HepG2 (cell line): ENCODE results near the gene CLASRP. TPM values are rescaled to one million over a fixed set of nuclear protein-coding genes. Genes with fewer than 3 reads are reported as not detected.

Experiments
- ARNTL ChIP-seq: sonication (generic); formaldehyde crosslinking; IDR thresholded peaks from 2 replicates; pipeline ENCODE4 v1.4.0; 2020; ENCODE audit warnings: mild to moderate bottlenecking, missing genetic modification reagents
- ASH2L ChIP-seq: fragments of 300-600, 200-600 bp; sonication (generic); IDR thresholded peaks from 2 replicates; pipeline ENCODE4 v1.7.0; 2017; ENCODE audit warnings: low read depth, mild to moderate bottlenecking, moderate library complexity, mixed read lengths, low read length; ENCODE audit not compliant: insufficient read length
- DDIT3 ChIP-seq: sonication (generic); formaldehyde crosslinking; IDR thresholded peaks from 2 replicates; pipeline ENCODE4 v1.4.0; 2020; ENCODE audit warnings: mild to moderate bottlenecking, missing genetic modification reagents
- DRAP1 ChIP-seq: IDR thresholded peaks from 2 replicates; pipeline ENCODE4 v1.6.1; 2016; ENCODE audit warnings: missing genetic modification reagents, missing compliant biosample characterization
- ERF ChIP-seq: IDR thresholded peaks from 2 replicates; pipeline ENCODE4 v1.6.1; 2018; ENCODE audit warnings: missing biosample characterization, missing genetic modification reagents
- EZH2 ChIP-seq: conservative IDR thresholded peaks from 2 replicates; pipeline ENCODE4 v1.6.1; 2012; ENCODE audit warnings: mild to moderate bottlenecking, low read depth, low read length, moderate library complexity
- FOXJ3 ChIP-seq: sonication (generic); formaldehyde crosslinking; IDR thresholded peaks from 2 replicates; pipeline ENCODE4 v1.4.0; 2020; ENCODE audit warnings: missing genetic modification reagents, mild to moderate bottlenecking, borderline replicate concordance
- FOXO4 ChIP-seq: sonication (generic); formaldehyde crosslinking; conservative IDR thresholded peaks from 2 replicates; pipeline ENCODE4 v1.8.1; 2023; ENCODE audit warnings: missing genetic modification reagents
- KAT7 ChIP-seq: IDR thresholded peaks from 2 replicates; pipeline ENCODE4 v1.6.1; 2018; ENCODE audit warnings: borderline replicate concordance, missing compliant biosample characterization
- KLF6 ChIP-seq: IDR thresholded peaks from 2 replicates; pipeline ENCODE4 v1.8.0; 2016; ENCODE audit warnings: missing biosample characterization, missing genetic modification reagents
- MAFF ChIP-seq: IDR thresholded peaks from 2 replicates; pipeline ENCODE4 v1.6.1; 2011; ENCODE audit warnings: low read depth, low read length, improper control_type of control experiment
- MIXL1 ChIP-seq: IDR thresholded peaks from 2 replicates; pipeline ENCODE4 v1.6.1; 2016
- NBN ChIP-seq: fragments of 450-650 bp; conservative IDR thresholded peaks from 2 replicates; pipeline ENCODE4 v1.6.1; 2017
- SAFB2 ChIP-seq: sonication (generic); formaldehyde crosslinking; IDR thresholded peaks from 2 replicates; pipeline ENCODE4 v1.5.1; 2020; ENCODE audit warnings: missing genetic modification reagents, low read depth, mild to moderate bottlenecking, borderline replicate concordance
- SP2 ChIP-seq: sonication (generic); formaldehyde crosslinking; IDR thresholded peaks from 2 replicates; pipeline ENCODE4 v1.5.1; 2020; ENCODE audit warnings: mild to moderate bottlenecking, missing genetic modification reagents
- TRAFD1 ChIP-seq: sonication (generic); formaldehyde crosslinking; IDR thresholded peaks from 2 replicates; pipeline ENCODE4 v1.5.1; 2020; ENCODE audit warnings: missing genetic modification reagents, mild to moderate bottlenecking, borderline replicate concordance
- ZFP36L1 ChIP-seq: sonication (generic); formaldehyde crosslinking; IDR thresholded peaks from 2 replicates; pipeline ENCODE4 v1.8.0; 2022; ENCODE audit warnings: mild to moderate bottlenecking, missing genetic modification reagents, moderate library complexity
- ZNF205 ChIP-seq: IDR thresholded peaks from 2 replicates; pipeline ENCODE4 v1.6.1; 2018; ENCODE audit warnings: missing biosample characterization, missing genetic modification reagents
- ZNF326 ChIP-seq: sonication (generic); formaldehyde crosslinking; IDR thresholded peaks from 2 replicates; pipeline ENCODE4 v1.4.0; 2020; ENCODE audit warnings: missing genetic modification reagents, borderline replicate concordance
- ZNF329 ChIP-seq: sonication (generic); formaldehyde crosslinking; IDR thresholded peaks from 2 replicates; pipeline ENCODE4 v1.9.0; 2021; ENCODE audit warnings: low read depth, mild to moderate bottlenecking, missing genetic modification reagents
- ZNF468 ChIP-seq: sonication (generic); formaldehyde crosslinking; IDR thresholded peaks from 2 replicates; pipeline ENCODE4 v1.8.0; 2022; ENCODE audit warnings: mild to moderate bottlenecking, moderate library complexity, missing genetic modification reagents
- ZNF746 ChIP-seq: sonication (generic); formaldehyde crosslinking; IDR thresholded peaks from 2 replicates; pipeline ENCODE4 v1.8.0; 2022; ENCODE audit warnings: mild to moderate bottlenecking, missing genetic modification reagents
- ZNF761 ChIP-seq: sonication (generic); formaldehyde crosslinking; conservative IDR thresholded peaks from 2 replicates; pipeline ENCODE4 v1.4.0; 2020; ENCODE audit warnings: mild to moderate bottlenecking, missing genetic modification reagents
- ZNF770 ChIP-seq: sonication (generic); formaldehyde crosslinking; IDR thresholded peaks from 2 replicates; pipeline ENCODE4 v1.5.0; 2020; ENCODE audit warnings: mild to moderate bottlenecking, missing genetic modification reagents
- ZNF792 ChIP-seq: IDR thresholded peaks from 2 replicates; pipeline ENCODE4 v1.6.1; 2016
- ZSCAN9 ChIP-seq: IDR thresholded peaks from 2 replicates; pipeline ENCODE4 v1.6.1; 2016; ENCODE audit warnings: borderline replicate concordance
- polyA plus RNA-seq, 8 experiments: library from polyadenylated mRNA; depleted of rRNA in 3 of 8; stranded (reverse) in 7 of 8; unstranded in 1 of 8; fragments of >200 nt; fragmentation: Illumina TruSeq in 4 of 8; extraction: Trizol in 4 of 8; gene quantifications; 2 replicates each; pipeline versions ENCODE4 v1.2.1 to v1.2.3, GENCODE V29; 2011 to 2016; ENCODE audit warnings: low read depth in 4 of 8, missing spikeins in 1 of 8, mixed read lengths in 1 of 8; ENCODE audit not compliant: insufficient read depth in 1 of 8
- total RNA-seq, 5 experiments: library from RNA; depleted of rRNA; stranded (reverse); fragments of >200 nt; fragmentation: Illumina TruSeq; extraction: Trizol; gene quantifications; 2 replicates each; pipeline ENCODE4 v1.2.3, GENCODE V29; 2016; ENCODE audit warnings: low read depth in 1 of 5

Gene CLASRP
- total and polyA plus RNA-seq, 2 of the 13 experiments (the other 11 are each of a cell fraction or from before 2014, with no cell fraction given), result 32.0 to 51.4 TPM

GRCh38 chr19:45076029-45076850 is 37.4 kb downstream of the CLASRP start, which contains the start of gene ZNF296 (continued):
- no peak for TF ChIP-seq TRAFD1 (CRISPR knock-in tag)
- peak; percentile 58; the same call in 1 of the 2 replicates for TF ChIP-seq ZNF746 (CRISPR knock-in tag)
- no peak for TF ChIP-seq FOXJ3 (CRISPR knock-in tag)
- peak; percentile 77; the same call in 1 of the 2 replicates for TF ChIP-seq KLF6 (CRISPR knock-in tag)
- TF ChIP-seq ARNTL (CRISPR knock-in tag), result peak; percentile 84; the same call in 1 of the 2 replicates
- TF ChIP-seq ZNF792 (CRISPR knock-in tag), result no peak; the same call in 1 of the 2 replicates
- no peak for TF ChIP-seq DDIT3 (CRISPR knock-in tag)
- no peak for TF ChIP-seq MIXL1 (CRISPR knock-in tag)
- TF ChIP-seq SAFB2 (CRISPR knock-in tag), result no peak
- no peak for TF ChIP-seq ZSCAN9 (CRISPR knock-in tag)
- TF ChIP-seq ZNF761 (CRISPR knock-in tag), result no peak
- peak; percentile 57; the same call in 1 of the 2 replicates for TF ChIP-seq ERF (CRISPR knock-in tag)
- TF ChIP-seq FOXO4 (CRISPR knock-in tag), result no peak
- TF ChIP-seq ZNF205 (CRISPR knock-in tag), result no peak
- no peak for TF ChIP-seq NBN
- TF ChIP-seq SP2 (CRISPR knock-in tag), result no peak
- TF ChIP-seq ZNF326 (CRISPR knock-in tag), result no peak
- peak; percentile 44; the same call in 1 of the 2 replicates for TF ChIP-seq ZNF770
- TF ChIP-seq ZFP36L1 (CRISPR knock-in tag), result no peak; the same call in 1 of the 2 replicates
- peak; percentile 61 for TF ChIP-seq ASH2L
- no peak for TF ChIP-seq EZH2
- peak; percentile 91 for TF ChIP-seq ZNF329
- no peak for TF ChIP-seq MAFF
- TF ChIP-seq KAT7 (CRISPR knock-in tag), result peak; percentile 36; the same call in 1 of the 2 replicates
- peak; percentile 57 for TF ChIP-seq DRAP1 (CRISPR knock-in tag)
- no peak for TF ChIP-seq ZNF468 (CRISPR knock-in tag)
